Adipocyte (in vitro differentiated cells): Measurements from ENCODE around the gene SPIN1.

ENCODE experiments used
- DNase-seq: peaks from one replicate; pipeline ENCODE4 v3.0.0-alpha.2; 2015; ENCODE audit warnings: low read depth
- H3K27me3 ChIP-seq: replicated peaks from 2 replicates; pipeline ENCODE4 v1.7.0; 2013; ENCODE audit warnings: mild to moderate bottlenecking, low read length, moderate library complexity; ENCODE audit not compliant: control insufficient read depth, insufficient read depth
- H3K36me3 ChIP-seq: 2 replicates; pipeline ENCODE4 v1.7.0; 2013; ENCODE audit warnings: low read length, mild to moderate bottlenecking, moderate library complexity; ENCODE audit not compliant: control insufficient read depth, insufficient read depth, severe bottlenecking
- H3K4me1 ChIP-seq: 2 replicates; pipeline ENCODE4 v1.7.0; 2013; ENCODE audit warnings: mild to moderate bottlenecking, low read length, moderate library complexity; ENCODE audit not compliant: control insufficient read depth, insufficient read depth
- H3K4me3 ChIP-seq: 2 replicates; pipeline ENCODE4 v1.7.0; 2013; ENCODE audit warnings: mild to moderate bottlenecking, low read length, moderate library complexity
- H3K9ac ChIP-seq: 2 replicates; pipeline ENCODE4 v1.7.0; 2013; ENCODE audit warnings: mild to moderate bottlenecking, low read length, moderate library complexity
- H3K9me3 ChIP-seq: 2 replicates; pipeline ENCODE4 v1.7.0; 2013; ENCODE audit warnings: mild to moderate bottlenecking, low read length, moderate library complexity; ENCODE audit not compliant: control insufficient read depth

The SPIN1 gene

DNA sequence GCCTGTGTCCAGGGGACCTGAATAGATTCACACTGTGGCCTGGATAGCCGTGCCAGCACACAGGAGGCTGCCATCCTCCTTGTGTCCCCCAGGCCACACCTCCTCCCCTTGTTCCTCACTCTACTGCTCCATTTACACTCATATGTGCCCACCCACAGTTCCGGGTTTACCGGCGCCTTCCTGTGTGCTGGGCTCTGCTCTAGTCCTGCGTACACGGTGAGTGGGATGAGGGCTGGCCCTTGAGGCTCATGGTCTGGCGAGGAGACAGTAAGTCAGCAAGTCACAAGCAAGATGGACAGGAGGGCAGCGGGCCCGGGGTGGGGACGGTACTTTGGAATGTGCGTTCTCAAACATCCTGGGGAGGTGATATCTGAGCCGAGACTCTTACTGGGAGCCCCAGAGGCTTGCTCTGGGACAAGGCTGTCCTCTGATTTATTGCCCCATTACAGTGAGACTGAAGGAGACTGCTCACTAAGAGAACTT lies 114.3 kb downstream of the SPIN1 start:
- H3K27me3 ChIP-seq: peaks cover 4% of the 10 kb centered on the region
- no peaks in the 10 kb centered on the region for H3K36me3 ChIP-seq
- no peaks in the 10 kb centered on the region for H3K4me1 ChIP-seq
- H3K9me3 ChIP-seq: no peaks in the 10 kb centered on the region
- H3K4me3 ChIP-seq: no peak overlapping the region
- no peak for DNase-seq
- H3K9ac ChIP-seq: no peak overlapping the region

DNA sequence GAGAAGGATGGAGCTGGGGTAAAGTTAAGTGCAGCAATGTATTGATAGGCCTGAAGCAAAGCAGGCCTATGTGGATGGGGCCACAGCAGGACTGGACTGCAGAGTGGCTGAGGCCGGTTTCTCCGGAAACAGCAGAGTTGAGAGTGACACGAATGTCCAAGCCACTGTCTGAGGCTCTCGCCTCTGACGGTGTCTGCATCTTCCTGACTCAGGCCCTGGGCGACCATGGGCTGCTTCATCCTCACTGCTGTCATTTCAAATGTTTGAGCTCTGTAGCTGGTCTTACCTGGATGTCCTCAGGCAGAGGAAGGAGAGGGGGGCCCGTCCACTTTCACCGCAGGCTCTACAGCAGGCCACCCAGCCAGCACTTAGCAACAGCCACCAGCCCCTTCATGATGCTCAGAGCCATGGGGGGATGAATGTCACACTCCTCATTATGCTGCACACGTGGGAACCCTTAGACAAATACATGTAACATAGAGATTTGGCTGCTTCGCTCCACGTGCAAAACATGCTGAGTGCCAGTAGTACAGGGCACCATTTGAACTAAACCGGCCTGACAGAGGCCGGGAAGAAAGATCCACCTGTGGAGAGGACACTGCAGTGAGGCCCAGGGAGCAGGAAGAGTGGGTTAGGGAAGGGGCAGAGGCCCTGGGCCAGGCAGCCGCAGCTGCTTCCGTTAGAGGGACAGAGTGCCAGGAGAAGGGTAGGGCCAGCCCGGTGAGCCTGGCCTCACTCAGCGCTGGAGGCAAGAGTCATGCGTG lies 115.0 kb downstream of the SPIN1 start:
- H3K4me1 ChIP-seq: no peaks in the 10 kb centered on the region
- H3K9ac ChIP-seq: no peak overlapping the region
- H3K9me3 ChIP-seq: no peaks in the 10 kb centered on the region
- H3K4me3 ChIP-seq: no peak overlapping the region
- peaks cover 4% of the 10 kb centered on the region for H3K27me3 ChIP-seq
- H3K36me3 ChIP-seq: no peaks in the 10 kb centered on the region
- DNase-seq: no peak

DNA sequence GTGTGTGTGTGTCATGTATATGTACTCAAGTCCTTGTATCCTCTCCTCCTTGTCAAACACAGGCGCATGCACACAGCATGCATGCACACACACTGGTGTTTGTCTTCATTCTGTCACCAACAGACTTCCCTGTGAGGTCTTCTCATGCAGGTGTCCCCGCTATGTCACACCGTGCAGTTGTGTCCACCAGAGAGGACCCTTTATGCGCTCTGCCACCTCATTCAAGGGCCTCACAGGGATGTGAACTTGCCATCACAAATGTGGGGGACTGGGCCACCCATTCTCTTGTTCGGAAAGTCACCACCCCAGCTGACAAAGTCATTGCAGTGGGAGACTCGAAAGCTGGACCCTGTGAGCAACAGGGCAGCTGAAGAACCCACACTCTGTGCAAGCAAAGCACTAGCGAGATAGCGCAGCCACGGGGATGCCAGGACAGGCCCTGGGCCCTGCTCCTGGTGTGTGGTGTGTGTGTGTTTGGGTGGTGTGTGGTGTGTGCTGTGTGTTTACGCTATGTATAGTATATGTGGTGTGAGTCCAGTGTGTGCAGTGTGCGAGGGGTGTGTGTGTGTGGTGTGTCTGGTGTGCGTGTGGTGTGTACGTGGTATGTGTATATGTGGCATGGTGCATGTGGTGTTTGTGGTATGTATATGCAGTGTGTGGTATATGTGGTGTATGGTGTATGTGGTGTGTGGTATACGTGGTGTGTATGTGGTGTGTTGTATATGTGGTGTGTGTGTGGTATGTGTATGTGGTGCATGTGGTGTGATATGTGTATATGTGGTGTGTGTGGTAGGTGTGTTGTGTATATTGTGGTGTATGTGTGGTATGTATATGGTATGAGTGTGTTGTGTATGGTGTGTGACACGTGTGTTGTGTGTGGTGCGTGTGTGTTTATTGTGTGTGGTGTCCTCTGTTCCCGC lies 115.9 kb downstream of the SPIN1 start:
- Histone ChIP-seq H3K9ac (no peak overlapping the region), H3K27me3 (peaks cover 4% of the 10 kb centered on the region), H3K4me1 (no peaks in the 10 kb centered on the region), H3K4me3 (no peak overlapping the region), H3K9me3 (no peaks in the 10 kb centered on the region), H3K36me3 (no peaks in the 10 kb centered on the region)
- DNase-seq: no peak

DNA sequence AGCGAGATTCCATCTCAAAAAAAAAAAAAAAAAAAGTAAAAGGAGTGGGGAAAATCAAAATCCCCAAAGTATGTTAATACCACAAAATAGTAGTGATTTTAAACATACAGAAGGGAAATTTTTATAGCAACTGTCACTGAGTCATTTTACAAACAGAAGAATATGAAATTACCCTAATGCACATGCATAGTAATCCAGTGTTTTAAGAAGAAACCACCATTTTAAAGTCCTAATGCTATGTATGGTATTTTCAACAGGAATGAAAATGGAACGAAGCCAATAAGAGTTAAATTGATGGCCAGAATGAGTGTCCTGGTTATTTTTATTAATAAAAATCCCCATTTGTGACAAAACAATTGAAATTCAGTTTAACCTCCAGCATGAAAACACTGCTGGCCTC lies 120.1 kb downstream of the SPIN1 start:
- Histone ChIP-seq H3K27me3 (peaks cover 4% of the 10 kb centered on the region), H3K9me3 (no peaks in the 10 kb centered on the region), H3K9ac (no peak overlapping the region), H3K36me3 (no peaks in the 10 kb centered on the region), H3K4me3 (no peak overlapping the region), H3K4me1 (no peaks in the 10 kb centered on the region)
- no peak for DNase-seq

DNA sequence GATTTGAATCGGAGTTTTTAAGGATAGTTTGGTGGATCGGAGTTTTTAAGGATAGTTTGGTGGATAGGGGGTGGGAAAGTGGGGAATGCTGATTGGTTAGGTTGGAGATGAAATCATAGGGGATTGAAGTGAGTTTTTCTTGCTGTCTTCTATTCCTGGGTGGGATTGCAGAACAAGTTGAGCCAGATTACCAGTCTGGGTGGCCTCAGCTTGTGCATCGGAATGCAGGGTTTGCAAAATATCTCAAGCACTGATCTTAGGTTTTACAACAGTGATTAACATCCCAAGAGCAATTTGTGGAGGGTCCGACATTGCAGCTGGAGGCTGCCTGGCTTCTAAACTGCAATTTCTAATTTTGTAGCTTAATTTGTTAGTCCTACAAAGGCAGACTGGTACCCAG lies 123.7 kb downstream of the SPIN1 start:
- no peaks in the 10 kb centered on the region for H3K27me3 ChIP-seq
- no peak for DNase-seq

DNA sequence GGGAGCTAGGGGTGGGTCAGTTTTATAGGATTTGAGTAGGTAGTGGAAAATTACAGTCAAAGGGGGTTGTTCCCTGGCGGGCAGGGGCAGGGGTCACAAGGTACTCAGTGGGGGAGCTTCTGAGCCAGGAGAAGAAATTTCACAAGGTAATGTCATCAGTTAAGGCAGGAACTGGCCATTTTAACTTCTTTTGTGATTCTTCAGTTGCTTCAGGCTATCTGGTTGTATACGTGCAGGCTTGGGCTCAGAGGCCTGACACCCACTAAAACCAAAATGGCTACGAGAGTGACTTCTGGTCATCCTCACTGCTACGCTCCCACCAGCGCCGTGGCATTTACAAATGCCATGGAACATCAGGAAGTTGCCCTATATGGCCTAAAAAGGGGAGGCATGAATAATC lies 126.0 kb downstream of the SPIN1 start:
- DNase-seq: no peak
- Histone ChIP-seq H3K9me3 (no peaks in the 10 kb centered on the region), H3K4me1 (no peaks in the 10 kb centered on the region), H3K9ac (no peak overlapping the region), H3K4me3 (no peak overlapping the region), H3K36me3 (no peaks in the 10 kb centered on the region), H3K27me3 (no peaks in the 10 kb centered on the region)

More for the DNA sequence above, 123.7 kb downstream of the SPIN1 start:
- Histone ChIP-seq H3K4me1 (no peaks in the 10 kb centered on the region), H3K36me3 (no peaks in the 10 kb centered on the region), H3K9ac (no peak overlapping the region), H3K4me3 (no peak overlapping the region), H3K9me3 (no peaks in the 10 kb centered on the region)

DNA sequence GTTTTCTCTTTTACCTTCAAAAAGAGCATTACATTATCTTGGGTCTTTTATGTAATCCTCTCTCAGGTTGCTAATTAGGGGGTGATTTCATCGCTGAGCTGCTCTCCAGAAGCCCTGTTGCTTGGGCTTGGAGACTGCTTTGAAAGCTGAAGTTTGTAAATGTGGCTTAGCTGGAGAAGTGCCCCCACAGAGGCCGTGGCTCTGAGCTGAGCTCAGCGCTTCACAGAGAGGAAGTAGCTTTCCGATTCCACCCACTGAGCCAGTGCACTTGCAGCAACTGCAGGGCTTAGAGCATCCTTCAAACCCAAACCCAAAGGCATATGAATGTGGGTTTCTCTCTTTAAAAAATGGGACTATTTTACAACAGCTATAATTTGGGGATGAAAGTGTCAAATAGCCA lies 133.1 kb downstream of the SPIN1 start:
- DNase-seq: no peak
- H3K9me3 ChIP-seq: no peaks in the 10 kb centered on the region
- H3K4me3 ChIP-seq: no peak overlapping the region
- peaks cover 5% of the 10 kb centered on the region for H3K27me3 ChIP-seq
- H3K4me1 ChIP-seq: no peaks in the 10 kb centered on the region
- H3K36me3 ChIP-seq: no peaks in the 10 kb centered on the region
- no peak overlapping the region for H3K9ac ChIP-seq

DNA sequence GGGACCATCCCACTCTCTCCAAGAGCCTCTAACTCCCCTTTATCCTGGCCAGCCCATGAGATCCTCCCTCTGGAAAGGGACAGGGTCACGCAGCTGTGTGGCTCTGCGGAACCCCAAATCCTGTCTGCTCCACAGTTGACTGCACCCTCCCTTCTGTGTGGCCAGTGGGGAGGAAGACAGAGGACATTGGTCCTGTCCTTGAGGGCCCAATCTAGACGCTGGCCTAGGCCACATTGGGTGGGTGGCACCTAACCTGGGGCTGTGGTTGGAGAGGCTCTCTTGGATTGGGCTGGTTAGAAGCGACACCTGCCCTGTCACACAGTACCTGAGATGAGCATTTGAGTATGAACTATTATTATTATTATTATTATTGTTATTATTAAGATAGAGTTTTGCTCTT lies 134.1 kb downstream of the SPIN1 start:
- no peak for DNase-seq
- H3K36me3 ChIP-seq: no peaks in the 10 kb centered on the region
- H3K9me3 ChIP-seq: no peaks in the 10 kb centered on the region
- no peak overlapping the region for H3K4me3 ChIP-seq
- H3K9ac ChIP-seq: no peak overlapping the region
- peaks cover 5% of the 10 kb centered on the region for H3K27me3 ChIP-seq
- no peaks in the 10 kb centered on the region for H3K4me1 ChIP-seq

DNA sequence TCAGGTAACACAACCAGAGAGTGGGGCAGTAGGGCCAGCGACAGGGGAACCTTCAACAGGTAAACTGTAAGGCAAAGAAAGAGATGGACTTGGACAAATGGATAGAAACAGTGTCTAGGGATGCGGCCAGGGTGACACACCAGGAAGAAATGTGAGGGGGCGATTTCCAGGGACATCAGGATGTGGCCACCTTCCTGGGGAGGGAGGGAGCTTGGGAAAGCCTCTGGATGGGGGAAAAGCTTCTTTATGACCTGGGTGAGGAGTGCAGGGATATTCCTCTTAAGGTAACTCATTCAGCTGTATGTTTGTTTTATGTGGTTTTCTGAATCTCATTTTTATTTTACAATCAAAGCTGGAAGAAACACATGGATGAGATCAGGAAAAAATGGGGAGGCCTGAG lies 134.8 kb downstream of the SPIN1 start:
- no peaks in the 10 kb centered on the region for H3K36me3 ChIP-seq
- DNase-seq: peak; percentile 16
- H3K9me3 ChIP-seq: no peaks in the 10 kb centered on the region
- peaks cover 3% of the 10 kb centered on the region for H3K4me1 ChIP-seq
- H3K4me3 ChIP-seq: no peak overlapping the region
- peaks cover 5% of the 10 kb centered on the region for H3K27me3 ChIP-seq
- H3K9ac ChIP-seq: no peak overlapping the region

DNA sequence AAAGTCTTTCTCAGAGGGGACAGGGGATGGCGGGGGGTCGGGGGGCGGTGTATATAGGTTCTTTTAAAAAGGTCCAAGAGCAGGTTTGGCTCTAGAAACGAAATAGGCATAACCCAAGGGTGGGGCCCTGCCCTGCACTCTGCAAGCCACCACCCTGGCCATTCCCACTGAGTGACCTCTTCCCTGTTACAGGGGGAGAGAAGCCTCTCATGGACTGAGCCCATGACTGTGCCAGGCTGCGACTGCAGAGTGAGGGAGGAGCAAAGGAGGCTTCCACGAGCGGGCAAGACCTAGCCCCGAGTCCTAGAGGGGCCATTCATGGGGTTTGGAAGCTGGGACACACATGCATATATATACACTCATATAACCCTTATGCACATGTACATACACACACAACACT lies 136.7 kb downstream of the SPIN1 start:
- peaks cover 5% of the 10 kb centered on the region for H3K27me3 ChIP-seq
- no peak for DNase-seq

DNA sequence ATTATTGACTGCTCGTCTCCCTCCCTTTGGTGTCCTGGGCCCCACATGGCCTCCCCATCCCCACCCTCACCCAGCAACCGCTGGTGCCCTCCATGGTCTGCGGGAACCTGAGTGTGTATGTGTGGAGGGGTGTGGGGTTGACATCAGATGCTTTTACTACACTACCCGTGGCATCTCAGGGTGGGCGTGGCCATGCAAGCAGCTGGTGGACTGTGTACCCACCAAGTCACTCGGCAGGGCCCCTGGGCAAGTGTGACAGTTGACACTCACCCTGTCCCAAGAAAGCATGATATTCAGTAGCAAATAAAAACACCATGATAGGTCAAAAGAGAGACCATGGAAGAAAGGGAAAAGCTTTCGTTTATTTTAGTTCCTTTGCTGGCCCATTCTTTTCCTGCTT lies 139.4 kb downstream of the SPIN1 start:
- no peak overlapping the region for H3K4me3 ChIP-seq
- H3K27me3 ChIP-seq: no peaks in the 10 kb centered on the region
- no peaks in the 10 kb centered on the region for H3K9me3 ChIP-seq
- peaks cover 39% of the 10 kb centered on the region for H3K4me1 ChIP-seq
- no peak overlapping the region for H3K9ac ChIP-seq
- DNase-seq: no peak
- H3K36me3 ChIP-seq: no peaks in the 10 kb centered on the region

More for the DNA sequence above, 136.7 kb downstream of the SPIN1 start:
- Histone ChIP-seq H3K9me3 (no peaks in the 10 kb centered on the region), H3K9ac (no peak overlapping the region), H3K4me3 (no peak overlapping the region), H3K36me3 (no peaks in the 10 kb centered on the region), H3K4me1 (peaks cover 21% of the 10 kb centered on the region)
